Measurements from ENCODE around the gene DDX43.

GRCh38 chr6:73389854-73390253 is 4.8 kb upstream of the DDX43 start:
- no peak for TF ChIP-seq PAX5 (IDR thresholded peaks at IDR 0.05; ENCODE audit: insufficient read depth, low read length, severe bottlenecking)
- no peak for TF ChIP-seq POLR2A (IDR thresholded peaks at IDR 0.05; ENCODE audit: low read depth, low read length)
- no peak for TF ChIP-seq TAF1 (IDR thresholded peaks at IDR 0.05; ENCODE audit: low read depth, low read length)
